Ascending aorta (tissue), 2 donors: ENCODE data around the gene METTL25. TPM values are rescaled to one million over a fixed set of nuclear protein-coding genes. Genes with fewer than 3 reads are reported as not detected.

Experiments
- DNase-seq, 2 donors: peaks; one replicate each; pipeline ENCODE4 v3.0.0-alpha.2; 2019; ENCODE audit warnings: low spot score in 2 of 2
- H3K27ac ChIP-seq, 2 donors: fragments of 200-600 bp; sonication (generic); one replicate each; pipeline ENCODE4 v1.5.1; 2016 to 2017; ENCODE audit warnings: mild to moderate bottlenecking in 1 of 2
- H3K27me3 ChIP-seq: fragments of 200-600 bp; sonication (generic); one replicate; pipeline ENCODE4 v1.5.1; 2017
- H3K36me3 ChIP-seq, 2 donors: fragments of 200-600 bp; sonication (generic); one replicate each; pipeline ENCODE4 v1.5.1; 2016
- H3K4me1 ChIP-seq, 2 donors: fragments of 200-600 bp; sonication (generic); one replicate each; pipeline ENCODE4 v1.5.1; 2016 to 2017; ENCODE audit warnings: mild to moderate bottlenecking in 1 of 2
- H3K4me3 ChIP-seq, 2 donors: fragments of 200-600 bp; sonication (generic); one replicate each; pipeline ENCODE4 v1.5.1; 2016 to 2017; ENCODE audit warnings: mild to moderate bottlenecking in 1 of 2
- H3K9me3 ChIP-seq, 2 donors: fragments of 200-600 bp; sonication (generic); one replicate each; pipeline ENCODE4 v1.5.1; 2016
- CTCF ChIP-seq, 3 experiments: fragments of 200-600 bp in 2 of 3; fragments of 450-650 bp in 1 of 3; sonication (generic) in 2 of 3; IDR thresholded peaks; one replicate each; pipeline ENCODE4 v1.5.1; 2016 to 2019; ENCODE audit warnings: antibody characterized with exemption in 3 of 3, mild to moderate bottlenecking in 1 of 3, moderate library complexity in 1 of 3
- intact Hi-C: fragments of 100-400 bp; cut with DNase I; formaldehyde crosslinking; loops from one replicate; pipeline ENCODE4 v1.15.1; 2023
- total RNA-seq: library from RNA; depleted of rRNA; stranded (reverse); fragments of >200 nt; gene quantifications from one replicate; pipeline ENCODE4 v1.1.0, GENCODE V29; 2016

The METTL25 gene
- total RNA-seq, 1 donor from 2014 or later: 2.2 TPM

GRCh38 chr12:82523996-82524395 is 165.7 kb downstream of the METTL25 start:
- TF ChIP-seq CTCF (IDR thresholded peaks at IDR 0.05): no peak
- no peak overlapping the region for H3K4me3 ChIP-seq
- no peak for DNase-seq
- no peaks in the 10 kb centered on the region for H3K4me1 ChIP-seq
- H3K9me3 ChIP-seq: no peaks in the 10 kb centered on the region
- no peaks in the 10 kb centered on the region for H3K36me3 ChIP-seq
- no peaks in the 10 kb centered on the region for H3K27me3 ChIP-seq
- intact Hi-C loops: no loop called here
- H3K27ac ChIP-seq: no peak overlapping the region

GRCh38 chr12:82524641-82525040 is 166.3 kb downstream of the METTL25 start:
- intact Hi-C loops: no loop called here
- H3K36me3 ChIP-seq: no peaks in the 10 kb centered on the region
- no peak for DNase-seq
- no peak overlapping the region for H3K27ac ChIP-seq
- H3K9me3 ChIP-seq: no peaks in the 10 kb centered on the region
- no peaks in the 10 kb centered on the region for H3K27me3 ChIP-seq
- no peaks in the 10 kb centered on the region for H3K4me1 ChIP-seq
- TF ChIP-seq CTCF (IDR thresholded peaks at IDR 0.05): no peak
- no peak overlapping the region for H3K4me3 ChIP-seq

- intact Hi-C loops: no loop called here
- H3K9me3 ChIP-seq: no peaks in the 10 kb centered on the region
- no peaks in the 10 kb centered on the region for H3K27me3 ChIP-seq
- TF ChIP-seq CTCF (IDR thresholded peaks at IDR 0.05): no peak
- no peak overlapping the region for H3K27ac ChIP-seq
- no peaks in the 10 kb centered on the region for H3K36me3 ChIP-seq
- H3K4me3 ChIP-seq: no peak overlapping the region
- H3K4me1 ChIP-seq: no peaks in the 10 kb centered on the region
- no peak for DNase-seq
These were observed 167.3 kb downstream of the METTL25 start for GRCh38 chr12:82525616-82526015.

- TF ChIP-seq CTCF (IDR thresholded peaks at IDR 0.05): peak; percentile 23 to 71 (median 42)
- H3K36me3 ChIP-seq: no peaks in the 10 kb centered on the region
- no peaks in the 10 kb centered on the region for H3K9me3 ChIP-seq
- intact Hi-C loops: no loop called here
- no peak overlapping the region for H3K27ac ChIP-seq
- no peak overlapping the region for H3K4me3 ChIP-seq
- H3K4me1 ChIP-seq: no peaks in the 10 kb centered on the region
- DNase-seq: no peak
- H3K27me3 ChIP-seq: no peaks in the 10 kb centered on the region
These were observed 168.9 kb downstream of the METTL25 start for GRCh38 chr12:82527165-82527780.

Other genes starting within 250 kb of the METTL25 start
- 14.4 TPM for gene CCDC59, start 142 bp upstream of the METTL25 start, total RNA-seq